HEK293 (cell line): ENCODE results near the gene C20orf204.
A peak's percentile ranks its signal among the peaks of the same experiment; 100 is the strongest.

Experiments used
- BCL11A ChIP-seq: fragments of 450-650 bp; formaldehyde crosslinking; IDR thresholded peaks from 2 replicates; pipeline ENCODE4 v1.5.1; 2016; ENCODE audit warnings: low read depth, missing biosample characterization, missing genetic modification characterization
- KLF1 ChIP-seq: fragments of 450-650 bp; formaldehyde crosslinking; IDR thresholded peaks from 2 replicates; pipeline ENCODE4 v1.5.1; 2016; ENCODE audit warnings: missing biosample characterization, missing genetic modification characterization
- KLF10 ChIP-seq: fragments of 450-650 bp; IDR thresholded peaks from 2 replicates; pipeline ENCODE4 v1.5.1; 2018; ENCODE audit warnings: missing biosample characterization, mild to moderate bottlenecking, missing genetic modification characterization
- KLF8 ChIP-seq: fragments of 450-650 bp; formaldehyde crosslinking; IDR thresholded peaks from 2 replicates; pipeline ENCODE4 v1.5.1; 2016; ENCODE audit warnings: missing biosample characterization, missing genetic modification characterization
- KLF9 ChIP-seq: fragments of 450-650 bp; formaldehyde crosslinking; IDR thresholded peaks from 2 replicates; pipeline ENCODE4 v1.5.1; 2016; ENCODE audit warnings: missing biosample characterization, missing genetic modification characterization, low read depth
- OSR2 ChIP-seq: fragments of 450-650 bp; formaldehyde crosslinking; IDR thresholded peaks from 2 replicates; pipeline ENCODE4 v1.5.1; 2016; ENCODE audit warnings: missing biosample characterization, missing genetic modification characterization
- PRDM1 ChIP-seq: fragments of 450-650 bp; formaldehyde crosslinking; IDR thresholded peaks from 2 replicates; pipeline ENCODE4; 2016; ENCODE audit warnings: missing biosample characterization, missing genetic modification characterization
- ZNF140 ChIP-seq: fragments of 450-650 bp; formaldehyde crosslinking; IDR thresholded peaks from 2 replicates; pipeline ENCODE4 v1.5.1; 2016; ENCODE audit warnings: missing biosample characterization, missing genetic modification characterization
- ZNF169 ChIP-seq: fragments of 450-650 bp; formaldehyde crosslinking; IDR thresholded peaks from 2 replicates; pipeline ENCODE4 v1.5.1; 2016; ENCODE audit warnings: missing biosample characterization, missing genetic modification characterization
- ZNF19 ChIP-seq: fragments of 450-650 bp; formaldehyde crosslinking; IDR thresholded peaks from 2 replicates; pipeline ENCODE4; 2016; ENCODE audit warnings: missing biosample characterization, missing genetic modification characterization, low read depth
- ZNF23 ChIP-seq: fragments of 450-650 bp; formaldehyde crosslinking; IDR thresholded peaks from 2 replicates; pipeline ENCODE4 v1.5.1; 2016; ENCODE audit warnings: missing biosample characterization, missing genetic modification characterization, borderline replicate concordance
- ZNF366 ChIP-seq: fragments of 450-650 bp; formaldehyde crosslinking; conservative IDR thresholded peaks from 2 replicates; pipeline ENCODE4 v1.5.1; 2016; ENCODE audit warnings: missing biosample characterization, missing genetic modification characterization
- ZNF394 ChIP-seq: fragments of 450-650 bp; formaldehyde crosslinking; IDR thresholded peaks from 2 replicates; pipeline ENCODE4 v1.5.1; 2016; ENCODE audit warnings: missing biosample characterization, missing genetic modification characterization, mild to moderate bottlenecking, moderate library complexity, borderline replicate concordance
- ZNF416 ChIP-seq: fragments of 450-650 bp; formaldehyde crosslinking; IDR thresholded peaks from 2 replicates; pipeline ENCODE4 v1.5.1; 2016; ENCODE audit warnings: missing biosample characterization, missing genetic modification characterization
- ZNF423 ChIP-seq: fragments of 450-650 bp; formaldehyde crosslinking; IDR thresholded peaks from 2 replicates; pipeline ENCODE4 v1.5.1; 2016; ENCODE audit warnings: missing biosample characterization, missing genetic modification characterization
- ZNF501 ChIP-seq: fragments of 450-650 bp; formaldehyde crosslinking; IDR thresholded peaks from 2 replicates; pipeline ENCODE4 v1.5.1; 2016; ENCODE audit warnings: missing biosample characterization, missing genetic modification characterization
- ZNF549 ChIP-seq: fragments of 450-650 bp; IDR thresholded peaks from 2 replicates; pipeline ENCODE4 v1.5.1; 2018; ENCODE audit warnings: missing biosample characterization, missing genetic modification characterization, mild to moderate bottlenecking, inconsistent platforms, moderate library complexity
- ZNF558 ChIP-seq: fragments of 450-650 bp; formaldehyde crosslinking; IDR thresholded peaks from 2 replicates; pipeline ENCODE4 v1.5.1; 2016; ENCODE audit warnings: missing biosample characterization, missing genetic modification characterization
- ZNF610 ChIP-seq: fragments of 450-650 bp; formaldehyde crosslinking; IDR thresholded peaks from 2 replicates; pipeline ENCODE4 v1.5.1; 2016; ENCODE audit warnings: missing biosample characterization, missing genetic modification characterization, borderline replicate concordance
- ZSCAN16 ChIP-seq: fragments of 450-650 bp; formaldehyde crosslinking; IDR thresholded peaks from 2 replicates; pipeline ENCODE4 v1.5.1; 2016; ENCODE audit warnings: missing biosample characterization, missing genetic modification characterization
- TF ChIP-seq, protein P1 (sequence below): fragments of 450-650 bp; formaldehyde crosslinking; IDR thresholded peaks from 2 replicates; pipeline ENCODE4 v1.5.1; 2016; ENCODE audit warnings: missing biosample characterization, missing genetic modification characterization
- TF ChIP-seq, protein P2 (sequence below): fragments of 450-650 bp; formaldehyde crosslinking; IDR thresholded peaks from 2 replicates; pipeline ENCODE4 v1.5.1; 2016; ENCODE audit warnings: missing biosample characterization, missing genetic modification characterization
- TF ChIP-seq, protein P3 (sequence below): fragments of 450-650 bp; formaldehyde crosslinking; IDR thresholded peaks from 2 replicates; pipeline ENCODE4 v1.5.1; 2016; ENCODE audit warnings: missing biosample characterization, missing genetic modification characterization
- TF ChIP-seq, protein P4 (sequence below): fragments of 450-650 bp; IDR thresholded peaks from 2 replicates; pipeline ENCODE4 v1.5.1; 2018; ENCODE audit warnings: missing biosample characterization, mild to moderate bottlenecking, missing genetic modification characterization
- TF ChIP-seq, protein P5 (sequence below): fragments of 450-650 bp; formaldehyde crosslinking; IDR thresholded peaks from 2 replicates; pipeline ENCODE4 v1.5.1; 2017; ENCODE audit warnings: missing biosample characterization, missing genetic modification characterization
- TF ChIP-seq, protein P6 (sequence below): fragments of 450-650 bp; formaldehyde crosslinking; IDR thresholded peaks from 2 replicates; pipeline ENCODE4 v1.5.1; 2017; ENCODE audit warnings: missing biosample characterization, missing genetic modification characterization
- TF ChIP-seq, protein P7 (sequence below): fragments of 450-650 bp; formaldehyde crosslinking; IDR thresholded peaks from 2 replicates; pipeline ENCODE4 v1.5.1; 2017; ENCODE audit warnings: missing biosample characterization, missing genetic modification characterization

C20orf204 gene

DNA sequence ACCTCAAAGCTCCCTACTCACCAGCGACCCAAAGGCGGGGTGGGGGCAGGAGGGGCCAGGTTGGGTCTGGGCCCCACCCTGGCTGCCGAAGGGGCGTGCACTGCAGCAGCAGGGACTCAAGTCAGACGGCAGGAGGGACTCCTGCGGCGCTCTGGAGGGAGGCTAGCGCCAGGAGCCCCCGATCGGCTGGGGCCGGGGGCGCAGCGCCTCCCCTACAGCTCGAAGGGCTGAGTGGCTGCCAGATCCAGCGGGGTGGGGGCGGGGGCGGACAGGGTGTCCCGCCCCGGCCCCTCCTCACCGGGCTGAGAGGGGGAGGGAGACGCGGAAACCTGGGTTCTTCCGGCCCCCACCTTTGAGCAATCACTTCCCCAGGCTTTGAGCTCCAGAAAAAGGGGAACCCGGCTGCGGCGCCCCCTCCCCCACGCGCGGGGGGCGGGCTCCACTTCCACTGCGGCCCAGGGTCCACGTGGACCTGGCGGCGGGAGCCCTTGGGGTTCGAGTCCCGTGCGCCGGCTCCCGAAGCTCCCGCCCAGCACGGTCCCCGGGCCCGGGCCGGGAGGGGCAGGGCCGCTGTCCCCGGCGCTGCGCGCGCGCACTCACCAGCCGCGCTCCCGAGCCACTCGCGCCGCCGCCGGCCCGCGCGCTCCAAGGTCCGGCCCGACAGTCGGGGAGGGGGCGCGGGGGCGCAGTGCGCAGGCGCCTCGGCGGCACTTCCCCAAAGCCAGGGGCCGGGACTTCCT lies 43.5 kb downstream of the C20orf204 start, which contains the start of gene RGS19 (continued):
- TF ChIP-seq, protein P1, sequence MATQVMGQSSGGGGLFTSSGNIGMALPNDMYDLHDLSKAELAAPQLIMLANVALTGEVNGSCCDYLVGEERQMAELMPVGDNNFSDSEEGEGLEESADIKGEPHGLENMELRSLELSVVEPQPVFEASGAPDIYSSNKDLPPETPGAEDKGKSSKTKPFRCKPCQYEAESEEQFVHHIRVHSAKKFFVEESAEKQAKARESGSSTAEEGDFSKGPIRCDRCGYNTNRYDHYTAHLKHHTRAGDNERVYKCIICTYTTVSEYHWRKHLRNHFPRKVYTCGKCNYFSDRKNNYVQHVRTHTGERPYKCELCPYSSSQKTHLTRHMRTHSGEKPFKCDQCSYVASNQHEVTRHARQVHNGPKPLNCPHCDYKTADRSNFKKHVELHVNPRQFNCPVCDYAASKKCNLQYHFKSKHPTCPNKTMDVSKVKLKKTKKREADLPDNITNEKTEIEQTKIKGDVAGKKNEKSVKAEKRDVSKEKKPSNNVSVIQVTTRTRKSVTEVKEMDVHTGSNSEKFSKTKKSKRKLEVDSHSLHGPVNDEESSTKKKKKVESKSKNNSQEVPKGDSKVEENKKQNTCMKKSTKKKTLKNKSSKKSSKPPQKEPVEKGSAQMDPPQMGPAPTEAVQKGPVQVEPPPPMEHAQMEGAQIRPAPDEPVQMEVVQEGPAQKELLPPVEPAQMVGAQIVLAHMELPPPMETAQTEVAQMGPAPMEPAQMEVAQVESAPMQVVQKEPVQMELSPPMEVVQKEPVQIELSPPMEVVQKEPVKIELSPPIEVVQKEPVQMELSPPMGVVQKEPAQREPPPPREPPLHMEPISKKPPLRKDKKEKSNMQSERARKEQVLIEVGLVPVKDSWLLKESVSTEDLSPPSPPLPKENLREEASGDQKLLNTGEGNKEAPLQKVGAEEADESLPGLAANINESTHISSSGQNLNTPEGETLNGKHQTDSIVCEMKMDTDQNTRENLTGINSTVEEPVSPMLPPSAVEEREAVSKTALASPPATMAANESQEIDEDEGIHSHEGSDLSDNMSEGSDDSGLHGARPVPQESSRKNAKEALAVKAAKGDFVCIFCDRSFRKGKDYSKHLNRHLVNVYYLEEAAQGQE (tag by site-specific recombination) = no peak
- TF ChIP-seq, protein P2, sequence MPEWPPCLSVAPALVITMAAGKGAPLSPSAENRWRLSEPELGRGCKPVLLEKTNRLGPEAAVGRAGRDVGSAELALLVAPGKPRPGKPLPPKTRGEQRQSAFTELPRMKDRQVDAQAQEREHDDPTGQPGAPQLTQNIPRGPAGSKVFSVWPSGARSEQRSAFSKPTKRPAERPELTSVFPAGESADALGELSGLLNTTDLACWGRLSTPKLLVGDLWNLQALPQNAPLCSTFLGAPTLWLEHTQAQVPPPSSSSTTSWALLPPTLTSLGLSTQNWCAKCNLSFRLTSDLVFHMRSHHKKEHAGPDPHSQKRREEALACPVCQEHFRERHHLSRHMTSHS (tag by site-specific recombination) = no peak
- TF ChIP-seq ZNF394 (no peak), ZNF366 (tag by site-specific recombination) (no peak), ZNF549 (no peak), ZNF23 (tag by site-specific recombination) (no peak), ZNF19 (tag by site-specific recombination) (no peak), ZNF501 (tag by site-specific recombination) (no peak), KLF8 (tag by site-specific recombination) (peak; percentile 85), PRDM1 (tag by site-specific recombination) (no peak), ZNF140 (tag by site-specific recombination) (no peak), KLF10 (0 out of 2 replicates have a peak, but pooled peaks have one; percentile 33), ZSCAN16 (tag by site-specific recombination) (no peak), OSR2 (tag by site-specific recombination) (no peak), BCL11A (tag by site-specific recombination) (no peak), KLF1 (tag by site-specific recombination) (peak; percentile 92), KLF9 (tag by site-specific recombination) (peak; percentile 69), ZNF610 (tag by site-specific recombination) (no peak), ZNF169 (tag by site-specific recombination) (no peak), ZNF416 (no peak), ZNF423 (no peak), ZNF558 (tag by site-specific recombination) (no peak)
- TF ChIP-seq, protein P3, sequence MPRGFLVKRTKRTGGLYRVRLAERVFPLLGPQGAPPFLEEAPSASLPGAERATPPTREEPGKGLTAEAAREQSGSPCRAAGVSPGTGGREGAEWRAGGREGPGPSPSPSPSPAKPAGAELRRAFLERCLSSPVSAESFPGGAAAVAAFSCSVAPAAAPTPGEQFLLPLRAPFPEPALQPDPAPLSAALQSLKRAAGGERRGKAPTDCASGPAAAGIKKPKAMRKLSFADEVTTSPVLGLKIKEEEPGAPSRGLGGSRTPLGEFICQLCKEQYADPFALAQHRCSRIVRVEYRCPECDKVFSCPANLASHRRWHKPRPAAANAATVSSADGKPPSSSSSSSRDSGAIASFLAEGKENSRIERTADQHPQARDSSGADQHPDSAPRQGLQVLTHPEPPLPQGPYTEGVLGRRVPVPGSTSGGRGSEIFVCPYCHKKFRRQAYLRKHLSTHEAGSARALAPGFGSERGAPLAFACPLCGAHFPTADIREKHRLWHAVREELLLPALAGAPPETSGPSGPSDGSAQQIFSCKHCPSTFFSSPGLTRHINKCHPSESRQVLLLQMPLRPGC (tag by site-specific recombination) = no peak
- TF ChIP-seq, protein P4, sequence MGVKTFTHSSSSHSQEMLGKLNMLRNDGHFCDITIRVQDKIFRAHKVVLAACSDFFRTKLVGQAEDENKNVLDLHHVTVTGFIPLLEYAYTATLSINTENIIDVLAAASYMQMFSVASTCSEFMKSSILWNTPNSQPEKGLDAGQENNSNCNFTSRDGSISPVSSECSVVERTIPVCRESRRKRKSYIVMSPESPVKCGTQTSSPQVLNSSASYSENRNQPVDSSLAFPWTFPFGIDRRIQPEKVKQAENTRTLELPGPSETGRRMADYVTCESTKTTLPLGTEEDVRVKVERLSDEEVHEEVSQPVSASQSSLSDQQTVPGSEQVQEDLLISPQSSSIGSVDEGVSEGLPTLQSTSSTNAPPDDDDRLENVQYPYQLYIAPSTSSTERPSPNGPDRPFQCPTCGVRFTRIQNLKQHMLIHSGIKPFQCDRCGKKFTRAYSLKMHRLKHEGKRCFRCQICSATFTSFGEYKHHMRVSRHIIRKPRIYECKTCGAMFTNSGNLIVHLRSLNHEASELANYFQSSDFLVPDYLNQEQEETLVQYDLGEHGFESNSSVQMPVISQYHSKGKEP (tag by site-specific recombination) = no peak
- TF ChIP-seq, protein P5, sequence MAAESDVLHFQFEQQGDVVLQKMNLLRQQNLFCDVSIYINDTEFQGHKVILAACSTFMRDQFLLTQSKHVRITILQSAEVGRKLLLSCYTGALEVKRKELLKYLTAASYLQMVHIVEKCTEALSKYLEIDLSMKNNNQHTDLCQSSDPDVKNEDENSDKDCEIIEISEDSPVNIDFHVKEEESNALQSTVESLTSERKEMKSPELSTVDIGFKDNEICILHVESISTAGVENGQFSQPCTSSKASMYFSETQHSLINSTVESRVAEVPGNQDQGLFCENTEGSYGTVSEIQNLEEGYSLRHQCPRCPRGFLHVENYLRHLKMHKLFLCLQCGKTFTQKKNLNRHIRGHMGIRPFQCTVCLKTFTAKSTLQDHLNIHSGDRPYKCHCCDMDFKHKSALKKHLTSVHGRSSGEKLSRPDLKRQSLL (tag by site-specific recombination) = peak; percentile 42; the same call in 1 of the 2 replicates
- TF ChIP-seq, protein P6, sequence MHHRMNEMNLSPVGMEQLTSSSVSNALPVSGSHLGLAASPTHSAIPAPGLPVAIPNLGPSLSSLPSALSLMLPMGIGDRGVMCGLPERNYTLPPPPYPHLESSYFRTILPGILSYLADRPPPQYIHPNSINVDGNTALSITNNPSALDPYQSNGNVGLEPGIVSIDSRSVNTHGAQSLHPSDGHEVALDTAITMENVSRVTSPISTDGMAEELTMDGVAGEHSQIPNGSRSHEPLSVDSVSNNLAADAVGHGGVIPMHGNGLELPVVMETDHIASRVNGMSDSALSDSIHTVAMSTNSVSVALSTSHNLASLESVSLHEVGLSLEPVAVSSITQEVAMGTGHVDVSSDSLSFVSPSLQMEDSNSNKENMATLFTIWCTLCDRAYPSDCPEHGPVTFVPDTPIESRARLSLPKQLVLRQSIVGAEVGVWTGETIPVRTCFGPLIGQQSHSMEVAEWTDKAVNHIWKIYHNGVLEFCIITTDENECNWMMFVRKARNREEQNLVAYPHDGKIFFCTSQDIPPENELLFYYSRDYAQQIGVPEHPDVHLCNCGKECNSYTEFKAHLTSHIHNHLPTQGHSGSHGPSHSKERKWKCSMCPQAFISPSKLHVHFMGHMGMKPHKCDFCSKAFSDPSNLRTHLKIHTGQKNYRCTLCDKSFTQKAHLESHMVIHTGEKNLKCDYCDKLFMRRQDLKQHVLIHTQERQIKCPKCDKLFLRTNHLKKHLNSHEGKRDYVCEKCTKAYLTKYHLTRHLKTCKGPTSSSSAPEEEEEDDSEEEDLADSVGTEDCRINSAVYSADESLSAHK = no peak
- TF ChIP-seq, protein P7, sequence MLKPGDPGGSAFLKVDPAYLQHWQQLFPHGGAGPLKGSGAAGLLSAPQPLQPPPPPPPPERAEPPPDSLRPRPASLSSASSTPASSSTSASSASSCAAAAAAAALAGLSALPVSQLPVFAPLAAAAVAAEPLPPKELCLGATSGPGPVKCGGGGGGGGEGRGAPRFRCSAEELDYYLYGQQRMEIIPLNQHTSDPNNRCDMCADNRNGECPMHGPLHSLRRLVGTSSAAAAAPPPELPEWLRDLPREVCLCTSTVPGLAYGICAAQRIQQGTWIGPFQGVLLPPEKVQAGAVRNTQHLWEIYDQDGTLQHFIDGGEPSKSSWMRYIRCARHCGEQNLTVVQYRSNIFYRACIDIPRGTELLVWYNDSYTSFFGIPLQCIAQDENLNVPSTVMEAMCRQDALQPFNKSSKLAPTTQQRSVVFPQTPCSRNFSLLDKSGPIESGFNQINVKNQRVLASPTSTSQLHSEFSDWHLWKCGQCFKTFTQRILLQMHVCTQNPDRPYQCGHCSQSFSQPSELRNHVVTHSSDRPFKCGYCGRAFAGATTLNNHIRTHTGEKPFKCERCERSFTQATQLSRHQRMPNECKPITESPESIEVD (tag by site-specific recombination) = no peak
